ENCODE measurements around the gene HSPA5. TPM values are rescaled to one million over a fixed set of nuclear protein-coding genes. Genes with fewer than 3 reads are reported as not detected.
"Not testable (repeated sequence)": the region's sequence is repeated elsewhere in the genome, so short reads cannot be mapped to it uniquely, and the experiment has no call there.

The HSPA5 gene
- total RNA-seq, 2 experiments from 2014 or later, result 179 to 188 TPM

GRCh38 chr9:125241863-125242739 lies 958 bp upstream of the HSPA5 start:
- ATAC-seq, result peak; percentile 2
- ChIA-PET CTCF (interaction anchor here (0.6 to 3.0 kb wide), 12 partner anchors 14 to 468 kb away, joined by 3 to 12 read pairs (median 4); partner anchors contain the start of gene GAPVD1), POLR2A (interaction anchor here (0.6 to 1.8 kb wide), 16 partner anchors 11 to 381 kb away, joined by 3 to 20 read pairs (median 4); partner anchors contain the start of genes GAPVD1 and RPL35)
- Mint-ChIP-seq H3K36me3 (ENCODE audit: low read depth) (peaks cover 50% of the 10 kb centered on the region), H3K4me1 (peaks cover 42% of the 10 kb centered on the region), H3K9me3 (ENCODE audit: low read depth) (no peaks in the 10 kb centered on the region), H3K27me3 (no peaks in the 10 kb centered on the region), H3K4me3 (peak overlapping the region; percentile 90), H3K27ac (peak overlapping the region; percentile 96)
- intact Hi-C loops (cut with DNase I, micrococcal nuclease), result loop anchor here (1.0 to 10.0 kb wide), 17 partner anchors 19 to 1563 kb away; partner anchors contain the start of genes GAPVD1 (in 2 of the 2), NR6A1 (in 2 of the 2), PPP6C (in 2 of the 2) and RABEPK (in 2 of the 2)
- peak; percentile 51 for DNase-seq

DNA sequence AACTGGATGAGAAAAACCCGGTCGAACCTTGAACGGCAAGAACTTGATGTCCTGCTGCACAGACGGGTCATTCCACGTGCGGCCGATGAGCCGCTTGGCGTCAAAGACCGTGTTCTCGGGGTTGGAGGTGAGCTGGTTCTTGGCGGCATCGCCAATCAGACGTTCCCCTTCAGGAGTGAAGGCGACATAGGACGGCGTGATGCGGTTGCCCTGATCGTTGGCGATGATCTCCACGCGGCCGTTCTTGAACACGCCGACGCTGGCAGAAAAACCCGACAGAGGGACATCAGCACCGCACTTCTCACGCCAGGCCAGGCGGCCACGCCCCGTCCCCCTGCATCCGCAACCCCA lies 519 bp downstream of the HSPA5 start:
- Mint-ChIP-seq H3K27me3 (no peaks in the 10 kb centered on the region), H3K4me3 (peak overlapping the region; percentile 90), H3K36me3 (ENCODE audit: low read depth) (peaks cover 64% of the 10 kb centered on the region)

GRCh38 chr9:125239631-125240597 lies 1.2 kb downstream of the HSPA5 start:
- ATAC-seq (no peak), DNase-seq (no peak)
- Mint-ChIP-seq H3K36me3 (ENCODE audit: low read depth) (peaks cover 70% of the 10 kb centered on the region), H3K27me3 (no peaks in the 10 kb centered on the region), H3K4me1 (peaks cover 61% of the 10 kb centered on the region), H3K4me3 (peak overlapping the region; percentile 90), H3K27ac (peak overlapping the region; percentile 96), H3K9me3 (ENCODE audit: low read depth) (no peaks in the 10 kb centered on the region)
- ChIA-PET POLR2A (interaction anchor here (0.9 to 1.8 kb wide), 3 partner anchors 21 to 47 kb away, joined by 4 to 20 read pairs (median 13); partner anchors contain the start of gene GAPVD1), CTCF (interaction anchor here (3.0 kb wide), 1 partner anchor 22 kb away, joined by 12 read pairs; the partner anchor contains the start of gene GAPVD1)
- intact Hi-C loops (cut with DNase I, micrococcal nuclease), result loop anchor here (2.0 to 10.0 kb wide), 6 partner anchors 51 to 1565 kb away; partner anchors contain the start of genes NR6A1 (in 1 of the 2), PPP6C (in 1 of the 2) and ZBTB43 (in 1 of the 2)

More for the DNA sequence above, 519 bp downstream of the HSPA5 start:
- ATAC-seq (peak; percentile 0), DNase-seq (peak; percentile 68)
- intact Hi-C loops (cut with DNase I, micrococcal nuclease), result loop anchor here (2.0 to 10.0 kb wide), 6 partner anchors 52 to 1564 kb away; partner anchors contain the start of genes NR6A1 (in 1 of the 2), PPP6C (in 1 of the 2) and ZBTB43 (in 1 of the 2)
- POLR2A ChIA-PET, result interaction anchor here (0.6 to 1.8 kb wide), 7 partner anchors 21 to 379 kb away, joined by 3 to 20 read pairs (median 4); partner anchors contain the start of genes GAPVD1 and RPL35
- CTCF ChIA-PET, result interaction anchor here (1.6 to 3.0 kb wide), 2 partner anchors 21 to 54 kb away, joined by 4 to 12 read pairs; partner anchors contain the start of gene GAPVD1
- peak overlapping the region; percentile 96 for H3K27ac Mint-ChIP-seq
- H3K9me3 Mint-ChIP-seq (ENCODE audit: low read depth), result no peaks in the 10 kb centered on the region
- H3K4me1 Mint-ChIP-seq, result peaks cover 56% of the 10 kb centered on the region

DNA sequence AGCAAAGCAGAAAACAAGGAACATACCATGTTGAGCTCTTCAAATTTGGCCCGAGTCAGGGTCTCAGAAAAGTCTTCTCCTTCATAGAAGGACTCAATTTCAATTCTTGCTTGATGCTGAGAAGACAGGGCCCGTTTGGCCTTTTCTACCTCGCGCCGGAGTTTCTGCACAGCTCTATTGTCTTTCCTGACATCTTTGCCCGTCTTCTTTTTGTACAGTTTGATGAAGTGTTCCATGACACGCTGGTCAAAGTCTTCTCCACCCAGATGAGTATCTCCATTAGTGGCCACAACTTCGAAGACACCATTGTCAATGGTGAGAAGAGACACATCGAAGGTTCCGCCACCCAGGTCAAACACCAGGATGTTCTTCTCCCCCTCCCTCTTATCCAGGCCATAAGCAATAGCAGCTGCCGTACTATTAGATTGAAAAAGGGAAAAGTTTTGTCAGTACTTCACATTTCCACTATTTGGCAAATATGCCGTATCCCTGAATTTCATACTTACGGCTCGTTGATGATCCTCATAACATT lies 2.2 kb downstream of the HSPA5 start:
- no peak for DNase-seq
- CTCF ChIA-PET, result interaction anchor here (1.1 kb wide), 1 partner anchor 21 kb away, joined by 3 read pairs; no protein-coding TSS in a partner anchor

GRCh38 chr9:125238127-125238914 lies 2.8 kb downstream of the HSPA5 start:
- Mint-ChIP-seq H3K4me1 (peaks cover 52% of the 10 kb centered on the region), H3K4me3 (peak overlapping the region; percentile 90), H3K36me3 (ENCODE audit: low read depth) (peaks cover 77% of the 10 kb centered on the region), H3K27me3 (no peaks in the 10 kb centered on the region), H3K27ac (peak overlapping the region; percentile 75), H3K9me3 (ENCODE audit: low read depth) (no peaks in the 10 kb centered on the region)
- intact Hi-C loops (cut with DNase I, micrococcal nuclease), result no loop called here
- DNase-seq, result no peak
- ChIA-PET CTCF (interaction anchor here (1.1 kb wide), 1 partner anchor 21 kb away, joined by 3 read pairs; no protein-coding TSS in a partner anchor), POLR2A (interaction anchor here (0.7 to 1.1 kb wide), 5 partner anchors 22 to 1215 kb away, joined by 3 to 4 read pairs (median 4); no protein-coding TSS in a partner anchor)
- ATAC-seq, result no peak

More for the DNA sequence above, 2.2 kb downstream of the HSPA5 start:
- intact Hi-C loops (cut with DNase I, micrococcal nuclease), result no loop called here
- H3K36me3 Mint-ChIP-seq (ENCODE audit: low read depth), result peaks cover 73% of the 10 kb centered on the region
- peak overlapping the region; percentile 75 for H3K27ac Mint-ChIP-seq
- peaks cover 59% of the 10 kb centered on the region for H3K4me1 Mint-ChIP-seq
- H3K4me3 Mint-ChIP-seq, result peak overlapping the region; percentile 90
- ATAC-seq, result no peak
- H3K27me3 Mint-ChIP-seq, result no peaks in the 10 kb centered on the region
- no peaks in the 10 kb centered on the region for H3K9me3 Mint-ChIP-seq (ENCODE audit: low read depth)
- POLR2A ChIA-PET, result interaction anchor here (0.6 to 1.1 kb wide), 5 partner anchors 21 to 377 kb away, joined by 3 to 4 read pairs (median 4); no protein-coding TSS in a partner anchor

GRCh38 chr9:125236520-125237159 lies 4.5 kb downstream of the HSPA5 start:
- H3K27me3 Mint-ChIP-seq; ATAC-seq; intact Hi-C loops (cut with DNase I, micrococcal nuclease); H3K9me3 Mint-ChIP-seq (ENCODE audit: low read depth); DNase-seq: not testable (repeated sequence)
- H3K36me3 Mint-ChIP-seq (ENCODE audit: low read depth), result peaks cover 76% of the 10 kb centered on the region
- CTCF ChIA-PET, result interaction anchor here (0.7 kb wide), 1 partner anchor 71 kb away, joined by 5 read pairs; no protein-coding TSS in a partner anchor
- H3K4me3 Mint-ChIP-seq, result peak overlapping the region; percentile 90
- H3K27ac Mint-ChIP-seq, result peak overlapping the region; percentile 75
- peaks cover 43% of the 10 kb centered on the region for H3K4me1 Mint-ChIP-seq
- POLR2A ChIA-PET, result interaction anchor here (0.6 to 0.7 kb wide), 4 partner anchors 41 to 376 kb away, joined by 3 to 5 read pairs (median 4); no protein-coding TSS in a partner anchor

- Mint-ChIP-seq H3K4me3 (peak overlapping the region; percentile 90), H3K9me3 (ENCODE audit: low read depth) (no peaks in the 10 kb centered on the region), H3K36me3 (ENCODE audit: low read depth) (peaks cover 71% of the 10 kb centered on the region), H3K4me1 (peaks cover 43% of the 10 kb centered on the region), H3K27ac (peak overlapping the region; percentile 75), H3K27me3 (no peaks in the 10 kb centered on the region)
- ChIA-PET CTCF (interaction anchor here (0.7 kb wide), 1 partner anchor 71 kb away, joined by 5 read pairs; no protein-coding TSS in a partner anchor), POLR2A (interaction anchor here (0.6 to 0.7 kb wide), 2 partner anchors 41 to 375 kb away, joined by 5 read pairs; no protein-coding TSS in a partner anchor)
- intact Hi-C loops (cut with DNase I, micrococcal nuclease), result no loop called here
- ATAC-seq (no peak), DNase-seq (no peak)
Observed at GRCh38 chr9:125235804-125236519, 5.2 kb downstream of the HSPA5 start.

GRCh38 chr9:125234099-125234498 lies 7.0 kb downstream of the HSPA5 start:
- H3K27ac Mint-ChIP-seq; intact Hi-C loops (cut with DNase I, micrococcal nuclease); DNase-seq; H3K9me3 Mint-ChIP-seq (ENCODE audit: low read depth); ATAC-seq; H3K27me3 Mint-ChIP-seq; H3K4me3 Mint-ChIP-seq: not testable (repeated sequence)
- H3K4me1 Mint-ChIP-seq, result peaks cover 39% of the 10 kb centered on the region
- ChIA-PET CTCF (interaction anchor here (0.7 to 0.9 kb wide), 2 partner anchors 10 to 144 kb away, joined by 4 read pairs; no protein-coding TSS in a partner anchor), POLR2A (interaction anchor here (0.7 to 0.8 kb wide), 2 partner anchors 86 to 136 kb away, joined by 3 to 4 read pairs; no protein-coding TSS in a partner anchor)
- H3K36me3 Mint-ChIP-seq (ENCODE audit: low read depth), result peaks cover 63% of the 10 kb centered on the region

All from activated CD4-positive, alpha-beta T cell treated with anti-CD3 and anti-CD28 coated beads for 36 hours (primary cell).